T47D (cell line): ENCODE results near the gene DISC1.
"Not testable (repeated sequence)": the region's sequence is repeated elsewhere in the genome, so short reads cannot be mapped to it uniquely, and the experiment has no call there.

Experiments used
- DNase-seq, 2 experiments: peaks; one replicate each; pipeline versions ENCODE4 v3.0.0 to v3.0.0-alpha.2; 2011 to 2012; ENCODE audit warnings: low read depth in 1 of 2, low spot score in 1 of 2
- JUND ChIP-seq: IDR thresholded peaks from 2 replicates; pipeline ENCODE4 v1.6.1; 2012; ENCODE audit warnings: low read depth
- in situ Hi-C: cut with HindIII; loops from 2 replicates; pipeline ENCODE4 v1.10.0; 2016; ENCODE audit warnings: low sequenced_read_pairs, low pct_unique_long_range_greater_than_20kb

The DISC1 gene

GRCh38 chr1:231613419-231614349 is 12.9 kb upstream of the DISC1 start:
- no peak for TF ChIP-seq JUND
- in situ Hi-C loops, result no loop called here

GRCh38 chr1:231616667-231617066 is 9.9 kb upstream of the DISC1 start:
- no peak for DNase-seq
- in situ Hi-C loops, result no loop called here
- no peak for TF ChIP-seq JUND

More at GRCh38 chr1:231613419-231614349, 12.9 kb upstream of the DISC1 start:
- no peak for DNase-seq

GRCh38 chr1:231618609-231619256 is 7.9 kb upstream of the DISC1 start:
- in situ Hi-C loops, result no loop called here
- peak in 1 of 2 experiments; percentile 57 for DNase-seq
- TF ChIP-seq JUND, result no peak

GRCh38 chr1:231619257-231619634 is 7.3 kb upstream of the DISC1 start:
- TF ChIP-seq JUND, result no peak
- no peak for DNase-seq
- in situ Hi-C loops, result no loop called here

GRCh38 chr1:231625042-231625441 is 1.5 kb upstream of the DISC1 start:
- DNase-seq, in situ Hi-C loops: not testable (repeated sequence)

GRCh38 chr1:231625975-231626534 is 535 bp upstream of the DISC1 start:
- peak in 1 of 2 experiments; percentile 19 for DNase-seq
- in situ Hi-C loops, result no loop called here
- no peak for TF ChIP-seq JUND

- TF ChIP-seq JUND, result no peak
- no peak for DNase-seq
- in situ Hi-C loops, result no loop called here
Measured at GRCh38 chr1:231626951-231627614, 493 bp downstream of the DISC1 start.

- no peak for DNase-seq
- in situ Hi-C loops, result no loop called here
- no peak for TF ChIP-seq JUND
Measured at GRCh38 chr1:231628207-231628876, 1.8 kb downstream of the DISC1 start.

- no peak for TF ChIP-seq JUND
- no peak for DNase-seq
- in situ Hi-C loops, result no loop called here
Measured at GRCh38 chr1:231629132-231629531, 2.5 kb downstream of the DISC1 start.

- TF ChIP-seq JUND, result no peak
- no peak for DNase-seq
- in situ Hi-C loops, result no loop called here
Measured at GRCh38 chr1:231630558-231631205, 4.1 kb downstream of the DISC1 start.

GRCh38 chr1:231631717-231632116 is 5.1 kb downstream of the DISC1 start:
- TF ChIP-seq JUND, result no peak

GRCh38 chr1:231632119-231632518 is 5.5 kb downstream of the DISC1 start:
- in situ Hi-C loops, result no loop called here
- no peak for DNase-seq
- TF ChIP-seq JUND, result no peak

More at GRCh38 chr1:231631717-231632116, 5.1 kb downstream of the DISC1 start:
- in situ Hi-C loops, result no loop called here
- DNase-seq, result no peak
